Brain microvascular endothelial cell (primary cell): ENCODE data around the gene UHMK1.

Experiments used
- DNase-seq: peaks from one replicate; pipeline ENCODE4 v3.0.0-alpha.2; 2020
- H3K27ac ChIP-seq: fragments of 250-450 bp; sonication (Bioruptor Pico); 2 replicates; pipeline ENCODE4 v1.5.1; 2020; ENCODE audit warnings: mild to moderate bottlenecking, moderate library complexity
- H3K27me3 ChIP-seq: fragments of 250-450 bp; sonication (Bioruptor Pico); replicated peaks from 2 replicates; pipeline ENCODE4 v1.5.1; 2020; ENCODE audit warnings: mild to moderate bottlenecking
- H3K36me3 ChIP-seq: fragments of 250-450 bp; sonication (Bioruptor Pico); replicated peaks from 2 replicates; pipeline ENCODE4 v1.5.1; 2020; ENCODE audit warnings: mild to moderate bottlenecking
- H3K4me3 ChIP-seq: 2 replicates; pipeline ENCODE4 v1.5.1; 2011; ENCODE audit warnings: low read depth, mild to moderate bottlenecking, control low read depth, low read length, moderate library complexity
- in situ Hi-C: cut with HindIII; loops from 2 replicates; pipeline ENCODE4 v1.10.0; 2017; ENCODE audit warnings: low sequenced_read_pairs, low pct_ligation_motif_present
- TF ChIP-seq, protein P1 (sequence below): IDR thresholded peaks from 2 replicates; pipeline ENCODE4 v1.5.1; 2011; ENCODE audit warnings: low read depth, mild to moderate bottlenecking, moderate library complexity, low read length, control low read depth, inconsistent platforms; ENCODE audit errors: missing control alignments

Gene UHMK1

DNA sequence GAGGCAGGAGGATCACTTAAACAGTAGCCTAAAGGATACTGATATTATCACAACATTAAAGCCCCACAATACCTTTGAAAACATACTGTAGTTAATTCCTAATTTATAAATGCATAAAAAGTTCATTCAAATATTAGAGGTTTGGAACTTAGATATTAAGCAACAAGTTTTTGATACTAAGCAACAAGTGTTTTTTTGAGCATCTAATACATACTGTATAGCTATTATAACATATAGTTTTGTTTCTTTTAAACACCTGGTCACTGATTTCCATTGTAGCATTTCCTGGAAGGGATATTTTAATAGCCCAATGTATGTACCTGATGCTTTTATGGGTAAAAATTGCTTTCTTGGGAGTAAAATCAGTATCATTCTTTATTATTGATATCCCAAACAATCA is 4.5 kb downstream of the UHMK1 start:
- in situ Hi-C loops, result no loop called here
- no peak for DNase-seq
- TF ChIP-seq, protein P1, sequence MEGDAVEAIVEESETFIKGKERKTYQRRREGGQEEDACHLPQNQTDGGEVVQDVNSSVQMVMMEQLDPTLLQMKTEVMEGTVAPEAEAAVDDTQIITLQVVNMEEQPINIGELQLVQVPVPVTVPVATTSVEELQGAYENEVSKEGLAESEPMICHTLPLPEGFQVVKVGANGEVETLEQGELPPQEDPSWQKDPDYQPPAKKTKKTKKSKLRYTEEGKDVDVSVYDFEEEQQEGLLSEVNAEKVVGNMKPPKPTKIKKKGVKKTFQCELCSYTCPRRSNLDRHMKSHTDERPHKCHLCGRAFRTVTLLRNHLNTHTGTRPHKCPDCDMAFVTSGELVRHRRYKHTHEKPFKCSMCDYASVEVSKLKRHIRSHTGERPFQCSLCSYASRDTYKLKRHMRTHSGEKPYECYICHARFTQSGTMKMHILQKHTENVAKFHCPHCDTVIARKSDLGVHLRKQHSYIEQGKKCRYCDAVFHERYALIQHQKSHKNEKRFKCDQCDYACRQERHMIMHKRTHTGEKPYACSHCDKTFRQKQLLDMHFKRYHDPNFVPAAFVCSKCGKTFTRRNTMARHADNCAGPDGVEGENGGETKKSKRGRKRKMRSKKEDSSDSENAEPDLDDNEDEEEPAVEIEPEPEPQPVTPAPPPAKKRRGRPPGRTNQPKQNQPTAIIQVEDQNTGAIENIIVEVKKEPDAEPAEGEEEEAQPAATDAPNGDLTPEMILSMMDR, result no peak
- Histone ChIP-seq H3K27me3 (no peaks in the 10 kb centered on the region), H3K4me3 (no peak overlapping the region), H3K27ac (no peak overlapping the region), H3K36me3 (peaks cover 29% of the 10 kb centered on the region)

DNA sequence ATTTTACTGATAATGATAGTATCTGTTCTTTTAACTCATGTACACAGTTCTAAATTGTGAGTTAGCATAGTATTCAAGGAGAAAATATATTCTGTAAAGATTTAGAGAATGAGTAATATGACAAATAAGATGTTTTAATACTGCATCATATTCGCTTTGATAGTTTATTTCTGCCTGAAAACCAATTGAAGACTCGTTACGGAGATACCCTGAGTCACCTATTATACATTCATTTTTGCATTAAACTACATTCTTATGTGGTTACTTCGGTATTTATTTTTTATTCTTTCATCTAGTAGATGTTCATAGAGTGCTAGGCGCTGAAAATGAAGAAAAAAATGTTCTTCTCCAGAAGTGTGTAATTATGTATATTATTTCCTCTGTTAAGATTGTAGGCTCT is 5.3 kb downstream of the UHMK1 start:
- Histone ChIP-seq H3K4me3 (no peak overlapping the region), H3K27me3 (no peaks in the 10 kb centered on the region), H3K27ac (no peak overlapping the region), H3K36me3 (peaks cover 29% of the 10 kb centered on the region)
- DNase-seq, result no peak
- TF ChIP-seq, protein P1, result no peak
- in situ Hi-C loops, result no loop called here

- TF ChIP-seq, protein P1, result no peak
- peaks cover 17% of the 10 kb centered on the region for H3K36me3 ChIP-seq
- H3K27ac ChIP-seq, result no peak overlapping the region
- in situ Hi-C loops, result no loop called here
- no peak overlapping the region for H3K4me3 ChIP-seq
- DNase-seq, result no peak
- no peaks in the 10 kb centered on the region for H3K27me3 ChIP-seq
These were observed 29.7 kb downstream of the UHMK1 start for GRCh38 chr1:162527314-162527713.

DNA sequence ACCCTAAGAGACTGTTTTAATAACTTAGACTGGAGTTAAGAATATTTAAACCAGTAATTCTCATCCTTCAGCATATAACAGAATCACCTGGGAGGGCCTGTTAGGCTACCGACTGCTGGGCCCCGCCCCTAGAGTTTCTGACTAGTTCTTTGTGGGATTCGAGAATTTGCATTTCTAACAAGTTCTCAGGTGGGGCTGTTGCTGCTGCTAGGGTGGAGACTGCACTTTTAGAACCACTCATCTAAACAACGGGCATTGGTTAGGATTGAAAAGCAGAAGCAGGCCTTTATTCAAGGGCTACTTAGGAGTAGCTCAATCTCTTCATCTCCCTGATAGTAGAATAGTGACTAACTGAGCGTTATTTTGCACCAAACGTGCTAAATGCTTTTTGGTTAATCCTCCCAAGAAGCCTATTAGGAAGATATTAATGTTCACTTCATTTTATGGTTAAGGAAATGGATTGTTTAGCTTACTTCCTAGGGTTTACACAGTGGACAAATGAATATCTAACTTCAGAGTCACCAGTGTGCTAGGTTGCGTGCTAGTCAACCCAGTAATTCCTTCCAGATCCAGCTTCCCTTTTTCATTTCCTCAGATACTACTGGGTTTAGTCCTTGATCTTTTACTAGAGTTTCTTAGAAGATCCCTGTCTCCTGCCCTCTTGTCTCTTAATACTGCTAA is 32.8 kb downstream of the UHMK1 start:
- Histone ChIP-seq H3K4me3 (no peak overlapping the region), H3K27me3 (no peaks in the 10 kb centered on the region), H3K36me3 (peaks cover 2% of the 10 kb centered on the region), H3K27ac (no peak overlapping the region)
- DNase-seq, result no peak
- in situ Hi-C loops, result no loop called here
- TF ChIP-seq, protein P1, result no peak

- Histone ChIP-seq H3K4me3 (no peak overlapping the region), H3K27me3 (no peaks in the 10 kb centered on the region), H3K27ac (no peak overlapping the region), H3K36me3 (no peaks in the 10 kb centered on the region)
- TF ChIP-seq, protein P1, result no peak
- in situ Hi-C loops, result no loop called here
- no peak for DNase-seq
These were observed 33.3 kb downstream of the UHMK1 start for GRCh38 chr1:162530988-162531319.

GRCh38 chr1:162535501-162535900 is 37.9 kb downstream of the UHMK1 start:
- Histone ChIP-seq H3K27ac (no peak overlapping the region), H3K4me3 (no peak overlapping the region), H3K36me3 (no peaks in the 10 kb centered on the region), H3K27me3 (no peaks in the 10 kb centered on the region)
- TF ChIP-seq, protein P1, result no peak
- in situ Hi-C loops, result no loop called here
- no peak for DNase-seq
